ENCODE measurements around the gene SHOX.
"Not testable (repeated sequence)": the region's sequence is repeated elsewhere in the genome, so short reads cannot be mapped to it uniquely, and the experiment has no call there.

The SHOX gene

GRCh38 chrX:621705-622503, 8.7 kb upstream of the SHOX start:
- DNase-seq (ENCODE audit: low read depth, low spot score): no peak

DNA sequence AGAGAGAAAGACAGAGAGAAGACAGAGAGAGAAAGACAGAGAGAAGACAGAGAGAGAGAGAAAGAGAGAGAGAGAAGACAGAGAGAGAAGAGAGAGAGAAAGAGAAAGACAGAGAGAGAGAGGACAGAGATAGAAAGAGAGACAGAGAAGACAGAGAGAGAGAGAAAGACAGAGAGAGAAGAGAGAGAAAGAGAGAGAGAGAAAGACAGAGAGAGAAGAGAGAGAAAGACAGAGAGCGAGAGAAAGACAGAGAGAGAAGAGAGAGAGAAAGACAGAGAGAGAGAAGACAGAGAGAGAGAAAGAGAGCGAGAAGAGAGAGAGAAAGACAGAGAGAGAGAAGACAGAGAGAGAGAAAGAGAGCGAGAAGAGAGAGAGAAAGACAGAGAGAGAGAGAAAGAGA, 7.8 kb upstream of the SHOX start:
- DNase-seq (ENCODE audit: low read depth, low spot score): not testable (repeated sequence)

DNA sequence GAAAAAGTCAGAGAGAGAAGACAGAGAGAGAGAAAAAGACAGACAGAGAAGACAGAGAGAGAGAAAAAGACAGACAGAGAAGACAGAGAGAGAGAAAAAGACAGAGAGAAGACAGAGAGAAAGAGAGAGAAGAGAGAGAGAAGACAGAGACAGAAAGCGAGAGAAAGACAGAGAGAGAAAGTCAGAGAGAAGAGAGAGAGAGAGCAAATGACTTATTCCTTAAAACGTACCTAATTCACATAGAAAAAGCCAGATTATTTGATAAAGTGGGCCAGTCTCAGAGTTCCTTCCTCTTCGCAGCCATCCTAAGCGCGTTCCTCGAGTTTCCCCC, 7.4 kb upstream of the SHOX start:
- no peak for DNase-seq (ENCODE audit: low read depth, low spot score)

GRCh38 chrX:623599-624315, 6.8 kb upstream of the SHOX start:
- DNase-seq (ENCODE audit: low read depth, low spot score): no peak

- no peak for DNase-seq (ENCODE audit: low read depth, low spot score)
These were observed 5.4 kb upstream of the SHOX start for GRCh38 chrX:625137-625691.

- not testable (repeated sequence) for DNase-seq (ENCODE audit: low read depth, low spot score)
These were observed 4.5 kb upstream of the SHOX start for GRCh38 chrX:626047-626446.

GRCh38 chrX:626745-627509, 3.7 kb upstream of the SHOX start:
- no peak for DNase-seq (ENCODE audit: low read depth, low spot score)

GRCh38 chrX:627510-627981, 3.0 kb upstream of the SHOX start:
- DNase-seq (ENCODE audit: low read depth, low spot score): no peak

- DNase-seq (ENCODE audit: low read depth, low spot score): no peak
These were observed 2.6 kb upstream of the SHOX start for GRCh38 chrX:627995-628394.

DNA sequence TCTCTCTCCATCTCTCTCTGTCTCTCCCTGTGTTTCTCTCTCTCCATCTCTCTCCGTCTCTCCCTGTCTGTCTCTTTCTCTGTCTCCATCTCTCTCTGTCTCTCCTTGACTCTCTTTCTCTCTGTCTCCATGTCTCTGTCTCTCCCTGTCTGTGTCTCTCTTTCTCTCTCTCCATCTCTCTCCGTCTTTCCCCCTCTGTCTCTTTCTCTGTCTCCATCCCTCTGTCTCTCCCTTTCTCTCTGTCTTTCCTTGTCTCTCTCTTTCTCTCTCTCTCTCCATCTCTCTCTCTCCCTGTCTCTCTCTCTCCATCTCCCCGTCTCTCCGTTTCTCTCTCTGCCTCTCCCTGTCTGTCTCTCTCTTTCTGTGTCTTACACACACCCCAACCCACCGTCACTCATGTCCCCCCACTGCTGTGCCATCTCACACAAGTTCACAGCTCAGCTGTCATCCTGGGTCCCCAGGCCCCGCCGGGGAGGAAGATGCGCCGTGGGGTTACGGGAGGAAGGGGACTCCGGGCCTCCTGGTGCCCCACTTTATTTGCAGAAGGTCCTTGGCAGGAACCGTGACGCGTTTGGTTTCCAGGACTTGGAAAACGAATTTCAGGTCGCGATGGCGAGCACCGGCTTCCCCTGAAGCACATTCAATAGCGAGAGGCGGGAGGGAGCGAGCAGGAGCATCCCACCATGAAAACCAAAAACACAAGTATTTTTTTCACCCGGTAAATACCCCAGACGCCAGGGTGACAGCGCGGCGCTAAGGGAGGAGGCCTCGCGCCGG, 1.2 kb upstream of the SHOX start:
- no peak for DNase-seq (ENCODE audit: low read depth, low spot score)

DNA sequence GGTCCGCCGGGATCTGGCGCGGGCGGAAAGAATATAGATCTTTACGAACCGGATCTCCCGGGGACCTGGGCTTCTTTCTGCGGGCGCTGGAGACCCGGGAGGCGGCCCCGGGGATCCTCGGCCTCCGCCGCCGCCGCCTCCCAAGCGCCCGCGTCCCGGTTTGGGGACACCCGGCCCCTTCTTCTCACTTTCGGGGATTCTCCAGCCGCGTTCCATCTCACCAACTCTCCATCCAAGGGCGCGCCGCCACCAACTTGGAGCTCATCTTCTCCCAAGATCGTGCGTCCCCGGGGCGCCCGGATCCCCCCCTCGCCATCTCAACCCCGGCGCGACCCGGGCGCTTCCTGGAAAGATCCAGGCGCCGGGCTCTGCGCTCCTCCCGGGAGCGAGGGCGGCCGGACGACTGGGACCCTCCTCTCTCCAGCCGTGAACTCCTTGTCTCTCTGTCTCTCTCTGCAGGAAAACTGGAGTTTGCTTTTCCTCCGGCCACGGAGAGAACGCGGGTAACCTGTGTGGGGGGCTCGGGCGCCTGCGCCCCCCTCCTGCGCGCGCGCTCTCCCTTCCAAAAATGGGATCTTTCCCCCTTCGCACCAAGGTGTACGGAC, 482 bp upstream of the SHOX start:
- DNase-seq (ENCODE audit: low read depth, low spot score): no peak

DNA sequence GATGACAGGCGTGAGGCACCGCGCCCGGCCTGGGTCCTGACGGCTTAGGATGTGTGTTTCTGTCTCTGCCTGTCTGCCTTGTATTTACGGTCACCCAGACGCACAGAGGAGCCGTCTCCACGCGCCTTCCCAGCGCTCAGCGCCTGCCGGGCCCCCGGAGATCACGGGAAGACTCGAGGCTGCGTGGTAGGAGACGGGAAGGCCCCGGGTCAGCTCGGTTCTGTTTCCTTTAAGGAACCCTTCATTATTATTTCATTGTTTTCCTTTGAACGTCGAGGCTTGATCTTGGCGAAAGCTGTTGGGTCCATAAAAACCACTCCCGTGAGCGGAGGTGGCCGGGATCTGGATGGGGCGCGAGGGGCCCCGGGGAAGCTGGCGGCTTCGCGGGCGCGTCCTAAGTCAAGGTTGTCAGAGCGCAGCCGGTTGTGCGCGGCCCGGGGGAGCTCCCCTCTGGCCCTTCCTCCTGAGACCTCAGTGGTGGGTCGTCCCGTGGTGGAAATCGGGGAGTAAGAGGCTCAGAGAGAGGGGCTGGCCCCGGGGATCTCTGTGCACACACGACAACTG, 1.3 kb downstream of the SHOX start:
- DNase-seq (ENCODE audit: low read depth, low spot score): no peak

DNA sequence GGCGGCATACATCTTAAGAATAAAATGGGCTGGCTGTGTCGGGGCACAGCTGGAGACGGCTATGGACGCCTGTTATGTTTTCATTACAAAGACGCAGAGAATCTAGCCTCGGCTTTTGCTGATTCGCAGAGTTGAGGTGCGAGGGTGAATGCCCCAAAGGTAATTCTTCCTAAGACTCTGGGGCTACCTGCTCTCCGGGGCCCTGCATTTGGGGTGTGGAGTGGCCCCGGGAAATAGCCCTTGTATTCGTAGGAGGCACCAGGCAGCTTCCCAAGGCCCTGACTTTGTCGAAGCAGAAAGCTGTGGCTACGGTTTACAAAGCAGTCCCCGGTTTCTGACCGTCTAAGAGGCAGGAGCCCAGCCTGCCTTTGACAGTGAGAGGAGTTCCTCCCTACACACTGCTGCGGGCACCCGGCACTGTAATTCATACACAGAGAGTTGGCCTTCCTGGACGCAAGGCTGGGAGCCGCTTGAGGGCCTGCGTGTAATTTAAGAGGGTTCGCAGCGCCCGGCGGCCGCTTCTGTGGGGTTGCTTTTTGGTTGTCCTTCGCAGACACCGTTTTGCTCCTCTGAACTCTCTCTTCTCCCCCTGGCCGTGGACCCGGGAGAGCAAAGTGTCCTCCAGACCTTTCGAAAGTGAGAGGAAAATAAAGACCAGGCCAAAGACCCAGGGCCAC, 1.9 kb downstream of the SHOX start:
- DNase-seq (ENCODE audit: low read depth, low spot score): no peak

- no peak for DNase-seq (ENCODE audit: low read depth, low spot score)
These were observed 2.7 kb downstream of the SHOX start for GRCh38 chrX:633043-633984.

DNA sequence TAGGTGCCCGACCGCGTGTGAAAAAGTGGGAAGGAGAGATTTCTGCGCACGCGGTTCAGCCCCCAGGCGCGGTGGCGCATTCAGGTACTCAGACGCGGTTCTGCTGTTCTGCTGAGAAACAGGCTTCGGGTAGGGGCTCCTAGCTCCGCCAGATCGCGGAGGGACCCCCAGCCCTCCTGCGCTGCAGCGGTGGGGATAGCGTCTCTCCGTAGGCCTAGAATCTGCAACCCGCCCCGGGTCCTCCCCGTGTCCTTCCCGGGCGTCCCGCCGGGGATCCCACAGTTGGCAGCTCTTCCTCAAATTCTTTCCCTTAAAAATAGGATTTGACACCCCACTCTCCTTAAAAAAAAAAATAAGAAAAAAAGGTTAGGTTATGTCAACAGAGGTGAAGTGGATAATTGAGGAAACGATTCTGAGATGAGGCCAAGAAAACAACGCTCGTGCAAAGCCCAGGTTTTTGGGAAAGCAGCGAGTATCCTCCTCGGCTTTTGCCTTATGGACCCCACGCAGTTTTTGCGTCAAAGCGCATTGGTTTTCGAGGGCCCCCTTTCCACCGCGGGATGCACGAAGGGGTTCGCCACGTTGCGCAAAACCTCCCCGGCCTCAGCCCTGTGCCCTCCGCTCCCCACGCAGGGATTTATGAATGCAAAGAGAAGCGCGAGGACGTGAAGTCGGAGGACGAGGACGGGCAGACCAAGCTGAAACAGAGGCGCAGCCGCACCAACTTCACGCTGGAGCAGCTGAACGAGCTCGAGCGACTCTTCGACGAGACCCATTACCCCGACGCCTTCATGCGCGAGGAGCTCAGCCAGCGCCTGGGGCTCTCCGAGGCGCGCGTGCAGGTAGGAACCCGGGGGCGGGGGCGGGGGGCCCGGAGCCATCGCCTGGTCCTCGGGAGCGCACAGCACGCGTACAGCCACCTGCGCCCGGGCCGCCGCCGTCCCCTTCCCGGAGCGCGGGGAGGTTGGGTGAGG, 3.7 kb downstream of the SHOX start:
- DNase-seq (ENCODE audit: low read depth, low spot score): no peak

GRCh38 chrX:635428-636090, 5.0 kb downstream of the SHOX start:
- DNase-seq (ENCODE audit: low read depth, low spot score): no peak

DNA sequence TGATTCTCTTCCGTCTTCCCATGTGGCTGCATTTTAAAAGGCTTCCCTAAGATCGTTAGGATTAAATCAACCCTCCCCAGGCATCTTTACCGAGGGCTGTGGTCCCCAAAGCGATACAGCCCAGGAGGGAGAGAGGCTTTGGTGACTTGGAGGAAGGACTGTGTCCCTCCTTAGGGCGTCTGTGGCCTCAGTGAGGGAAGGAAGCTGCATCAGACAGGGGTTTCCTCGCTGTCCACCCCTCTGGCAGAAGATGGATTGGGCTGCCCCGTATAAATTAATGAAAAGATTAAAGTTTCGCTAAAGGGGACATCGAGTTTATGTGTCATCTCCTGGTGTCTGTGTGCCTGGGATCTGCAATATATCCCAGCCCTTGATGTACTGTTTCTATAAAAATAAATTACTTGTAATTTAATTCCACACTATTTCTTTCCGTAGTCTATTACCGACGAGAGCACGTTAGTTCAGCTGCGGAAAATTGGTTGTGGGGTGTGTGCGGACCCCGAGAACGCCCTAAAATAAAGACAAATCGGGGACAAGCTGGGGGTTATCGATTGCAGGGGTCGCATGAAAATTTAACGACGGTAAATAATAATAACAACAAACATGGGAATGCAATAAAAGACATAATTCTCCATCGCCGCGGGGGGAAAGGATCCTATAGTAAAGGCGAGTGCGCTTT, 6.5 kb downstream of the SHOX start:
- DNase-seq (ENCODE audit: low read depth, low spot score): no peak
